ENCODE results near the gene MEP1A.

GRCh38 chr6:46784535-46784934 lies 8.7 kb upstream of the MEP1A start:
- TF ChIP-seq, protein P1, sequence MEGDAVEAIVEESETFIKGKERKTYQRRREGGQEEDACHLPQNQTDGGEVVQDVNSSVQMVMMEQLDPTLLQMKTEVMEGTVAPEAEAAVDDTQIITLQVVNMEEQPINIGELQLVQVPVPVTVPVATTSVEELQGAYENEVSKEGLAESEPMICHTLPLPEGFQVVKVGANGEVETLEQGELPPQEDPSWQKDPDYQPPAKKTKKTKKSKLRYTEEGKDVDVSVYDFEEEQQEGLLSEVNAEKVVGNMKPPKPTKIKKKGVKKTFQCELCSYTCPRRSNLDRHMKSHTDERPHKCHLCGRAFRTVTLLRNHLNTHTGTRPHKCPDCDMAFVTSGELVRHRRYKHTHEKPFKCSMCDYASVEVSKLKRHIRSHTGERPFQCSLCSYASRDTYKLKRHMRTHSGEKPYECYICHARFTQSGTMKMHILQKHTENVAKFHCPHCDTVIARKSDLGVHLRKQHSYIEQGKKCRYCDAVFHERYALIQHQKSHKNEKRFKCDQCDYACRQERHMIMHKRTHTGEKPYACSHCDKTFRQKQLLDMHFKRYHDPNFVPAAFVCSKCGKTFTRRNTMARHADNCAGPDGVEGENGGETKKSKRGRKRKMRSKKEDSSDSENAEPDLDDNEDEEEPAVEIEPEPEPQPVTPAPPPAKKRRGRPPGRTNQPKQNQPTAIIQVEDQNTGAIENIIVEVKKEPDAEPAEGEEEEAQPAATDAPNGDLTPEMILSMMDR (conservative IDR thresholded peaks at IDR 0.05): no peak
- TF ChIP-seq EZH2 (IDR thresholded peaks at IDR 0.05; ENCODE audit: low read depth): no peak

Measured in PC-9 (cell line).